Mucosa of gallbladder (tissue), 1 donor: Measurements from ENCODE around the gene CDC37L1. TPM values are rescaled to one million over a fixed set of nuclear protein-coding genes. Genes with fewer than 3 reads are reported as not detected.
A peak's percentile ranks its signal among the peaks of the same experiment; 100 is the strongest.

Experiments
- DNase-seq: peaks from one replicate; pipeline ENCODE4 v3.0.0-alpha.2; 2020; ENCODE audit warnings: low spot score
- total RNA-seq: library from RNA; stranded (reverse); gene quantifications from one replicate; pipeline ENCODE4 v1.2.1, GENCODE V29; 2021
- donor health status: DM: no; HTN: no; CAD: no.

CDC37L1 gene
- total RNA-seq, 1 donor from 2014 or later = 24.9 TPM

- no peak for DNase-seq
These were observed 35.1 kb downstream of the CDC37L1 start for GRCh38 chr9:4714266-4715016.

GRCh38 chr9:4716163-4716562, 36.8 kb downstream of the CDC37L1 start:
- no peak for DNase-seq

GRCh38 chr9:4717815-4718214, 38.4 kb downstream of the CDC37L1 start:
- no peak for DNase-seq

DNA sequence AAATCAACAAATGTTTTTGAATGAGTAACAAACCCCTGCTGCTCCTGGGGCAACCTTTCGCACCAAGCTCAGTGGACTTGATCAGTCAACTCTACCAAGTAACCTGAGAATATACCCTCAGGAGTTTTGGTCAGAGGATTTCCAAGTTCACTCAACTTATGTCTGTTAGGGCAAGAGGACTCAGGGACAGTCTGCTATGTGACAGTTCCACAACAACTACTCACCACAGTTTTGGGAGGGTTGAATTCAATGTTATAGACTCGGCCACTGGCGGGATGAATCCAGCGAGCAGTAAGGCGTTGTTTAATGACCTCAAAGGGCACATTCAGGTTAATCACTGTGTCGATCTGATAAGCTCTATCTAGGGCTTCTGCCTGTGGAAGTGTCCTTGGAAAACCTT, 39.5 kb downstream of the CDC37L1 start:
- no peak for DNase-seq

DNA sequence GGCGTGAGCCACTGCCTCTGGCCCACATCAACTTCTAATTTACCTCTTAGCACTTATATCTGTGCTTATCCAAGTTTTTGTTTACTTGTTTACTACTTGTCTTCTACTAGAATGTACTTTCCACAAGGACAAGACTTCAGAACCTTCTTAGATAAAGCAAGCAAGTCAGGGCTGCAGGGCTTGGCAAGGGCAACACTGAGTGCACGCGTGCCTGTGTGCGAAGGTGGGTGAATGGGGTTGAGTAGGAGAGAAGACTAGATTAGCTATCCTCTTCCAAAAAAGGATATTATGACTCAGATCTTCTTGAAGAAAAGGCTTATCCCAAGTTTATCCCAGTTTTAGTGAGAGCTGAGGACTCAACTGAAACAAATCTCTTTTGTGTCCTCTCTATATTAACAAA, 42.4 kb downstream of the CDC37L1 start:
- DNase-seq = no peak

DNA sequence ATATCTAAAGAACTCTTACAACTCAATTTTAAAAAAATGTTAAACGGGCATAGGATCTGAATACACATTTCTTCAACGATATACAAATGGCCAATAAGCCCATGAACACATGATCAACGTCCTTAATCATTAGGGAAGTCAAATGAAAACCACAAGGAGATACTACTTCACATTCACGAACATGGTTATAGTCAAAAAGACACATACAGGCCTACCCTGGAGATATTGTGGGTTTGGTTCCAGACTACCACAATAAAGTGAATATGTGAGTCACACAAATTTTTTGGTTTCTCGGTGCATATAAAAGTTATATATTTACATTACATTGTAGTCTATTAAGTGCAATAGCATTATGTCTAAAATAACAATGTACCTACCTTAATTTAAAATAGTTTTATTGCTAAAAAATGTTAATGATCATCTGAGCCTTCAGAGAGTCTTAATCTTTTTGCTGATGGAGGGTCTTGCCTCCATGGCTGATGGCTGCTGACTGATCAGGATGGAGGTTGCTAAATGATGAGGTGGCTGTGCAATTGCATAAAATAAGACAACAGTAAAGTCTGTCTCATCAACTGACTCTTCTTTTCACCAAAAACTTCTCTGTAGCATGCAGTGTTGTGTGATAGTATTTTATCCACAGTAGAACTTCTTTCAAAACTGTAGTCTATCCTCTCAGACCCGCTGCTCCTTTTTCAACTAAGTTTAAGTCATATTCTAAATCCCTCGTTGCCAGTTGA, 46.5 kb downstream of the CDC37L1 start:
- no peak for DNase-seq

DNA sequence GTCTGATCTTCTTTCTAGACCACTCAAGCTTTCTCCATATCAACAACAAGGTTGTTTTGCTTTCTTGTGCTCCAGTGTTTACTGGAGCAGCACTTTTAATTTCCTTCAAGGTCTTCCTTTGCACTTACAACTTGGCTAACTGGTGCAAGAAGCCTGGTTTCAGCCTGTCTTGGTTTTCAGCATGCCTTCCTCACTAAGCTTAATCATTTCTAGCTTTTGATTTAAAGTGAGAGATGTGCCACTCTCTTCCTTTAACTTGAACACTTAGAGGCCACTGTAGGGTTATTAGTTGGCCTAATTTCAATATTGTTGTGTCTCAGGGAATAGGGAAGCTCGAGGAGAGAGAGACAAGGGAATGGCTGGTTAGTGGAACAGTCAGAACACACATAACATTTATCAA, 48.2 kb downstream of the CDC37L1 start:
- no peak for DNase-seq

- no peak for DNase-seq
These were observed 53.5 kb downstream of the CDC37L1 start for GRCh38 chr9:4732890-4733289.

GRCh38 chr9:4734150-4734549, 54.8 kb downstream of the CDC37L1 start:
- no peak for DNase-seq

DNA sequence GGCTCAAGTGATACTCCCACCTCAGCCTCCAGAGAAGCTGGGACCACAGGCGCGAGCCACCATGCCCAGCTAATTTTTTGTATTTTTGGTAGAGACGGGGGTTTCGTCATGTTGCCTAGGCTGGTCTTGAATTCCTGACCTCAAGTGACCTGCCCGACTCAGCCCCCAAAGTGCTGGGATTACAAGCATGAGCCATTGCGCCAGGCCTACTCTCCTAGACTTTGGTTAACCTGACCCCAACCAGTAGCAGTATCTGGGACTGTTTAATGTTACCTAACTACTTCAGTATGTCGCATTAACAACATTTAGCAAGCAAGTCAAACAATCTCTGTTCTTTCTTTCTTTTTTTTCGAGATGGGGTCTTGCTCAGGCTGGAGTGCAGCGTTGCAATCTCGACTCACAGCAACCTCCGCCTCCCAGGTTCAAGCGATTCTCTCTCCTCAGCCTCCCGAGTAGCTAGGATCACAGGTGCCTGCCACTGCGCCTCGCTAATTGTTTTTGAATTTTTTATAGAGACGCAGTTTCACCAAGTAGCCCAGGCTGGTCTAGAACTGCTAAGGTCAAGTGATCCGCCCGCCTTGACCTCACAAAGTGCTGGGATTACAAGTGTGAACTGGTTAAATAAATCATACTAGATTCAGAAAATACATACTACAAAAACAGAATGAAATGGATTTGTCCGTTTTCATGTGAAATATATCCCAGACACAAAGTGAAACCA, 59.7 kb downstream of the CDC37L1 start:
- DNase-seq = no peak

GRCh38 chr9:4739587-4740387, 60.4 kb downstream of the CDC37L1 start:
- no peak for DNase-seq

- DNase-seq = no peak
These were observed 60.9 kb downstream of the CDC37L1 start for GRCh38 chr9:4740388-4740637.

GRCh38 chr9:4740638-4741364, 61.4 kb downstream of the CDC37L1 start, which contains the start of gene AK3:
AK3 (minus strand) TSS chr9:4741202; CDS start chr9:4741087, 115 bp downstream.
- DNase-seq = peak; percentile 90

DNA sequence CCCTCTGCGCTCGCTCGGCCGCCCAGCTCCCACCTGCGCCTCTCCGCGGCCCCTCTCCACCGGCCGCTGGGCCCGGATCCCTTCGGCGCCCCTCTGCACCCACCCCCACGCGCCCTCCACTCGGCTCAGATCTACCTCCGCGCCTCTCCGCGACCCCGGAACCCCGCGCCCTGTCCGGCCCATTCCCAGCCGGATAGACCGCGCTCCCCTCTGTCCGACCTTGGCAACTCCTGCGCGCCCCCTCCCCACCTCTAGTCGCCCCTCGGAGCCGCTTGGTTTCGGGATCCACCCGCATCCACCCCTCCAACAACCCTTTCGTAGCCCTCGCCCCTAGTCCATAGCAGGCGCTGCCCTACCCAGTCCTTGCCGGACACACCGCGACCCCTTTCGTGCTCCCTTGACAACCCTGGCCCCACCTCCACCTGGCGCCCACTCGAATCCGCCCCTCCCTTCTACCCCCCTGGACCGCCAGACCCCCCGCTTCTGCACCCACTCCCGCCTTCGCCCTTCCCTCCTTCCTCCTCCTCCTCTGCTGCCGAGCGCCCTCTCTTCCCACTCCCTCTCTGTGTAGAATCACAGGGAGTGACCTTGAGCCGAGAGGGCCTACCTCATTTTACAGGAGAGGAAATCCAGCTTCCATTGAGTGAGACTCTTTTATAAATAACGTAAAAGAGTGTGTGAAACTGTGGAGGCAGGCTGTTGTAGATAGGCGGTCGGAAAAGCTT, 62.2 kb downstream of the CDC37L1 start:
- DNase-seq = peak; percentile 21

DNA sequence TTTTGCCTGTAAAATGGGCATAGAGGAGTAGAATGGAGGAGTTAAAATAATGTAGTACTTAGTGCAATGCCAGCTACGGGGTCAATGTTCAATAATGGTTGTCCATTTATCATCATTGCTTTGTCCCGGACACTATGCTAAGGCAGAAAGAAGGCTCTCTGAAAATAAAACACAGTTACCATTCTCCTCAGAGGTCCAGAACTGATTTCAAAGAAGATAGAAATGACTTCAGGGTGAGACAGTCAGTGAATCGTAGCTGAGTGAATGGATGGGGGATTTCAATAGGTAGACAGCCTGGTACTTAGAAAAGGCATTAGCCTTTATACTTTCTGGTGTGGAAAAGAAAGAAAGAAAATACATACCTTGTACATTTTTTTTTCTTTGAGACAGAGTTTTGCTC, 62.9 kb downstream of the CDC37L1 start:
- no peak for DNase-seq

- no peak for DNase-seq
These were observed 63.9 kb downstream of the CDC37L1 start for GRCh38 chr9:4743131-4743875.

DNA sequence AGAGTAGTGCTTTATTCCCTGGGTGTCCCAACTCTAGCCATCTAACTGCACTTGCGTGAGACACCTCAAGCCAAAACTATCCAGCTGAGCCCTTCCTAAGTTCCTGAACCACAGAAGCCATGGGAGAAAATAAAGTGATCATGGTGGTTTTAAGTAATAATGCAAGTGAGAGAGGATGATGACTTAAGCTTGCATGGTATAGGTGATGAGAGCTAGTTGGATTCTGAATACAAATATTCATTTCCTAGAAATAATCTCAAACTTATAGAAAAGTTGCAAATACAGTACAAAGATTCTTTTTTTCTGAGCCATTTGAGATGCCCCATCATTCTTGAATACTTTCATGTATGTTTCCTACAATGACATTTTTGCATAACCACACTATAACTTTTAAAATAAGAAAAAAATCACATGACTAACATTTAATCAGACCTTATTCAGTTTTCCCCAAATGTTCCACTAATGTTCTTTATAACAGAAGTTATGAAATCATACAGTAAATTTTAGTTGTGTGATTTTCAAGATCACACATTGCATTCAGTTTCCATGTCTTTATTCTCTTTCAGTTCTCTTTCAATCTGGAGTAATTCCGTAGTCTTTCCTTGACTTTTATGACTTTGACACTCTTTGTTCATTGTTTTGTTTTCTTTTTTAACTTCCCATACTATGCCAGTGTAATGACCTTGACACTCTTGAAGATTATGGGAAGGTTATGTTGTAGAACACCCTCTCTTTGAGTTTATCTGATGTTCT, 67.1 kb downstream of the CDC37L1 start:
- DNase-seq = no peak

DNA sequence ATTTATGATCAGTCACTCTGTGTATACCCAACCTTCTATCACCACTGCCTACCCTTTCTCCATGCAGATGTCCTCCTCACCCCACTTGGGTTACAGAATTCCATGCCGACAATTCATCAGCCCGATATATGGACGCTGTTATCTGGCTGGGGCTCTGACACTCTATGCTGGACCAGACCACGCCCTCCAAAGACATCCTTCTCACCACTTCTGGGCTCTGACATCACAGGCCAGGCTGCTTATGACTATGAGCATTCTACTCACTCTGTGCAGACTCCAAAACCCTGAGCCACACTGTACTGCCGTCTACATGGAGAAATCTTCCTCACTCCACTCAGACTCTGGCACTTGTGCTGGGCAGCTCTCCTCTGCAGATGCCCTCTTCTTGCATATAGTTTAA, 69.2 kb downstream of the CDC37L1 start:
- DNase-seq = no peak

DNA sequence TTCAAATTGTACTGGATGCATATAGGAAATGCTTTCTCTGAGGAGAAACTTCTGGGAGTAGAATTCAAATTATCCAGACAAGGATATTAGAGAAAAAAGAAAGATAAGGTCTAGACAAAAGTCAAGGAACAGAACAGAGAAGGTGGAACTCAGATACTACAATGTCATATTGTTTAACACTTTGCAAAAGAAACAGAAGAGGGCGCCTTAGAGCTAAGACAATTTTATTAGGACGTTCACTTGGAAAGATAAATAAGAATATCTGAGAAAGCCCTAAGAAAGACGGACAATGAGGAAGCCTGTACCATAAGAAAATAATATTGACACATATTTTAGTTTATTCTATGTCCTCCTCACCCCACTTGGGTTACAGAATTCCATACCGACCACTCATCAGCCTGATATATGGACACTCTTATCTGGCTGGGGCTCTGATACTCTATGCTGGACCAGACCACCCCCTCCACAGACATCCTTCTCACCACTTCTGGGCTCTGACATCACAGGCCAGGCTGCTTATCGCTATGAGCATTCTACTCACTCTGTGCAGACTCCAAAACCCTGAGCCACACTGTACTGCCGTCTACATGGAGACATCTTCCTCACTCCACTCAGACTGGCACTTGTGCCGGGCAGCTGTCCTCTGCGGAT, 70.8 kb downstream of the CDC37L1 start:
- no peak for DNase-seq
